Measurements from ENCODE around the gene TNFRSF12A. TPM values are rescaled to one million over a fixed set of nuclear protein-coding genes. Genes with fewer than 3 reads are reported as not detected.

The TNFRSF12A gene
- total and polyA plus RNA-seq, 10 of the 15 experiments (the other 5 are each of a cell fraction or from before 2014, with no cell fraction given), result 0.35 to 1.7 (median 1.2) TPM; not detected in 2

GRCh38 chr16:3022208-3022683 is 2.1 kb downstream of the TNFRSF12A start:
- no TSS peak for BruUV-seq (replicated peaks)
- Histone ChIP-seq H3K27ac (ENCODE audit: control insufficient read depth, insufficient read depth) (no peak overlapping the region; the same call in 1 of the 2 replicates), H3K4me3 (peak overlapping the region; percentile 87), H3K36me3 (ENCODE audit: control insufficient read depth in 2 of 2, insufficient read depth in 2 of 2, low read length in 1 of 2) (peaks cover 4 to 5% of the 10 kb centered on the region in 2 experiments; a peak in 3 of 4 replicates), H3K4me2 (ENCODE audit: control insufficient read depth, insufficient read depth) (peak overlapping the region; percentile 83), H3K9me3 (replicated peaks; ENCODE audit: control insufficient read depth, insufficient read depth, low read length) (no peaks in the 10 kb centered on the region), H4K20me1 (ENCODE audit: control insufficient read depth, insufficient read depth) (no peaks in the 10 kb centered on the region), H3K9ac (ENCODE audit: control insufficient read depth, insufficient read depth, low read length) (no peak overlapping the region), H2AFZ (ENCODE audit: control insufficient read depth, low read depth, low read length) (no peak overlapping the region), H3K79me2 (ENCODE audit: control insufficient read depth, insufficient read depth, low read length) (no peaks in the 10 kb centered on the region), H3K27me3 (replicated peaks in 1 of 2; ENCODE audit: control insufficient read depth in 2 of 2, insufficient read depth in 2 of 2, low read length in 1 of 2) (no peaks in the 10 kb centered on the region), H3K4me1 (ENCODE audit: control insufficient read depth, insufficient read depth, low read length) (peaks cover 25% of the 10 kb centered on the region)
- POLR2A ChIA-PET, result interaction anchor here (1.0 to 2.4 kb wide), 4 partner anchors 18 to 128 kb away, joined by 3 to 7 read pairs (median 6); partner anchors contain the start of gene ZNF213
- SMC1A ChIA-PET (ENCODE audit: uncharacterized antibody, unreplicated experiment), result interaction anchor here (0.7 to 10.1 kb wide), 6 partner anchors 9 to 108 kb away, joined by 3 to 91 read pairs (median 4); no protein-coding TSS in a partner anchor
- TF ChIP-seq CHD4 (IDR thresholded peaks at IDR 0.05) (no peak), E2F8 (IDR thresholded peaks at IDR 0.05; ENCODE audit: low read depth, partially characterized antibody) (no peak), JUND (IDR thresholded peaks at IDR 0.05; ENCODE audit: low read depth, low read length) (peak; percentile 40; the same call in 1 of the 2 replicates), EED (IDR thresholded peaks at IDR 0.05; ENCODE audit: low read depth) (0 out of 2 replicates have a peak, but pooled peaks have one; percentile 20), EGR1 (IDR thresholded peaks at IDR 0.05; ENCODE audit: borderline replicate concordance in 1 of 2, low read depth in 2 of 2, low read length in 2 of 2) (peak in 1 of 2 experiments; percentile 94; a peak in 2 of 3 replicates), CHD2 (IDR thresholded peaks at IDR 0.05; ENCODE audit: borderline replicate concordance, low read depth, low read length) (no peak), SRF (IDR thresholded peaks at IDR 0.05; ENCODE audit: low read depth in 2 of 2, low read length in 2 of 2) (no peak), JUNB (IDR thresholded peaks at IDR 0.05) (peak; percentile 52; the same call in 1 of the 2 replicates), IKZF2 (IDR thresholded peaks at IDR 0.05) (peak; percentile 17 to 19; a peak in 1 of 4 replicates), SREBF2 (IDR thresholded peaks at IDR 0.05; ENCODE audit: low read length) (no peak)
- intact Hi-C loops (cut with micrococcal nuclease; ENCODE audit: unreplicated experiment), result no loop called here
- no peak for DNase-seq (ENCODE audit: low read depth, low spot score)
- peak; percentile 19 for ATAC-seq
- CTCF ChIA-PET, result interaction anchor here (0.5 to 18.2 kb wide), 6 partner anchors 8 to 1327 kb away, joined by 3 to 421 read pairs (median 6); no protein-coding TSS in a partner anchor
- RAD21 ChIA-PET (ENCODE audit: unreplicated experiment), result interaction anchor here (0.6 to 4.4 kb wide), 4 partner anchors 9 to 36 kb away, joined by 3 to 34 read pairs (median 6); no protein-coding TSS in a partner anchor
- WGBS (ENCODE audit: insufficient coverage, insufficient replicate concordance, low lambda C conversion rate, missing lambda C conversion rate), result 15% methylated on average over 8 of the region's 8 CpGs
- FAIRE-seq, result peak; percentile 59
- in situ Hi-C loops (cut with MboI), result no loop called here
